ENCODE results near the gene CEP164.

CEP164 gene

DNA sequence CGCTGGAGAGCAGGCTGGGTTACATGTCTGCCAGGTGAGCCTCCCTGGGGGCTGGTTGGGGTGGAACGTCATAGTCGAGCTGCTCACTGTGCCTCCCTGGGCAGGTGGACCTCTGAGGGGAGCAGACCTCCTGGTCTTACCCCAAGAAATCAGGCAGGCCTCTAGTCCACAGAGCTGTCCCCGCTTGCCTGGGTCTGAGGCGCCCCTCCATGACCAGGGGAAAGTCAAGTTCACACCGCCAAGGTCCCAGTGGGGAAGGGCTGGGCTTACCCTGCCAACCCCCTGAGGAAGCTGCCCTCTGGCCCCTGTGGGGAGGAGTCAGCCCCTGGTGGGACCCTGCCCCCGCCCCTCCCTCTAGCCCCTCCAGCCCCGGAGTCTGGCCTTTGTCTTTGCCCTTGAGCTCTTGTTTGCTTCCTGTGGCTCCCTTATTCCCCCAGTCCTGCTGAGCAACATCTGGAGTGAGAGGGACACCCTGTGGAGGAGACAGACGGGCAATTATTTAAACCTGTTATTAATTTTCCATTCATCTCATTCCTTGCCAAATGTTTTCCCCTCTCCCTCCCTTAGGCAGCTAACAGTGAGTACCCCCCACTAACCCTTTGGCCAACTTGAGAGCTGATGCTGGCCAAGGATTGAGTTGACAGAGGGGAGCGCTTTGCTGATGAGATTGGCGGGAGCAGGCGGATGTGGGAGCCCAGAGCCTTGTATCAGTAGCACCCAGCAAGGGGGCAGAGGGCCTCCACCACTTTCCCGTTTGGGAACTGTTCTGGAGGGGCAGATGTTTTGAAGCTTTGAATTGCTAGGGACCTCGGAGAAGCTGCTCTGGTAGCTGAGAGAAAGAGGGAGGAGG lies 83.4 kb downstream of the CEP164 start:
- Histone ChIP-seq H3K36me3 (replicated peaks; ENCODE audit: low read depth, low read length) (peaks cover 14% of the 10 kb centered on the region), H3K27ac (ENCODE audit: low read length) (no peak overlapping the region), H3K4me1 (ENCODE audit: low read length) (no peaks in the 10 kb centered on the region), H4K20me1 (ENCODE audit: insufficient read depth, low read length) (no peaks in the 10 kb centered on the region), H3K79me2 (ENCODE audit: low read length) (no peaks in the 10 kb centered on the region), H3K4me3 (ENCODE audit: low read length) (no peak overlapping the region), H3K9ac (ENCODE audit: low read length) (no peak overlapping the region), H3K9me3 (ENCODE audit: insufficient read depth, low read length) (no peaks in the 10 kb centered on the region), H2AFZ (ENCODE audit: low read depth, low read length) (no peak overlapping the region), H3K27me3 (ENCODE audit: low read depth, low read length) (no peaks in the 10 kb centered on the region), H3K4me2 (ENCODE audit: low read length) (no peak overlapping the region)
- TF ChIP-seq, protein P1, sequence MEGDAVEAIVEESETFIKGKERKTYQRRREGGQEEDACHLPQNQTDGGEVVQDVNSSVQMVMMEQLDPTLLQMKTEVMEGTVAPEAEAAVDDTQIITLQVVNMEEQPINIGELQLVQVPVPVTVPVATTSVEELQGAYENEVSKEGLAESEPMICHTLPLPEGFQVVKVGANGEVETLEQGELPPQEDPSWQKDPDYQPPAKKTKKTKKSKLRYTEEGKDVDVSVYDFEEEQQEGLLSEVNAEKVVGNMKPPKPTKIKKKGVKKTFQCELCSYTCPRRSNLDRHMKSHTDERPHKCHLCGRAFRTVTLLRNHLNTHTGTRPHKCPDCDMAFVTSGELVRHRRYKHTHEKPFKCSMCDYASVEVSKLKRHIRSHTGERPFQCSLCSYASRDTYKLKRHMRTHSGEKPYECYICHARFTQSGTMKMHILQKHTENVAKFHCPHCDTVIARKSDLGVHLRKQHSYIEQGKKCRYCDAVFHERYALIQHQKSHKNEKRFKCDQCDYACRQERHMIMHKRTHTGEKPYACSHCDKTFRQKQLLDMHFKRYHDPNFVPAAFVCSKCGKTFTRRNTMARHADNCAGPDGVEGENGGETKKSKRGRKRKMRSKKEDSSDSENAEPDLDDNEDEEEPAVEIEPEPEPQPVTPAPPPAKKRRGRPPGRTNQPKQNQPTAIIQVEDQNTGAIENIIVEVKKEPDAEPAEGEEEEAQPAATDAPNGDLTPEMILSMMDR (IDR thresholded peaks at IDR 0.05; ENCODE audit: low read depth, low read length) = no peak
- TF ChIP-seq EZH2phosphoT487 (IDR thresholded peaks at IDR 0.05; ENCODE audit: low read depth) = no peak

DNA sequence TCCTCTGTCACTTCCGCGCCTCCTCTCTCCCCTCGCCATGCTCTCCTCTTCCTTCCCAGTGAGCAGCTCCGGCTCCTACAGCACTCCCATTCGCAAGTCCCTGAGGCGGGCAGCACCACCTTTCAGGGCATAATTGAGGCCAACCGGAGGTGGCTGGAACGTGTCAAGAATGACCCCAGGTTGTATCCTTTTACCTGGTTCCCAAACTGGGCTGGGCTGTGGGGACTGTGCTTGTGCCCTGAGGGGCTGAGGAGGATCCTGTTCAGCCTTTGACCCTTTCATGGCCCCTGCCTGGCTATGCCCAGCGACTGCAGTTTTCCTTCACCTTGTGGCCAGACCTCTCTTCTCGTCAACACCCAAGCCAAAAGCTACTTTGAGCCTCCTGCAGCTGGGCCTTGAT lies 84.1 kb downstream of the CEP164 start:
- Histone ChIP-seq H3K9ac (ENCODE audit: low read length) (no peak overlapping the region), H3K36me3 (replicated peaks; ENCODE audit: low read depth, low read length) (peaks cover 11% of the 10 kb centered on the region), H2AFZ (ENCODE audit: low read depth, low read length) (no peak overlapping the region), H3K9me3 (ENCODE audit: insufficient read depth, low read length) (no peaks in the 10 kb centered on the region), H3K4me1 (ENCODE audit: low read length) (no peaks in the 10 kb centered on the region), H3K4me2 (ENCODE audit: low read length) (no peak overlapping the region), H3K27ac (ENCODE audit: low read length) (no peak overlapping the region), H3K4me3 (ENCODE audit: low read length) (no peak overlapping the region), H3K79me2 (ENCODE audit: low read length) (no peaks in the 10 kb centered on the region), H3K27me3 (ENCODE audit: low read depth, low read length) (no peaks in the 10 kb centered on the region), H4K20me1 (ENCODE audit: insufficient read depth, low read length) (no peaks in the 10 kb centered on the region)
- TF ChIP-seq, protein P1 (IDR thresholded peaks at IDR 0.05; ENCODE audit: low read depth, low read length) = no peak
- TF ChIP-seq EZH2phosphoT487 (IDR thresholded peaks at IDR 0.05; ENCODE audit: low read depth) = no peak

DNA sequence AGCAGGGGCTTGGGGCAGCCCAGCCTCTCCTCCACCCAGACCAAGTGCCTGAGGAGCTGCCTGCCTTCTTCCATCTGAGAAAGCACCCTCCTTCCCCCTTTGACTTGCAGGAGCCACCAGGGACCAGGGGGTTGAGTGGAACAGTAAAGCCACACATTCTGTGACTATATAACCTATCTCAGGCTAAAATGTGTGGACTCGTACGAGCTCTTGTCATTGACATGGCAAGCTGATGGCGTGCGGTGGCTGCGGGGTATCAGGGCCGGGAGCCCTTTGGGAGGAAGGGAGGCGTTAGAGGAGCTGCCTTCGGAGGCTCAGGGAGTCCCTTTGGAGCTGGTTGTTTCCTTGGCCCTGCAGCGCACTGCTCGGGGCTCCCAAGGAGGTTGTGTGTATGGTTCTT lies 84.5 kb downstream of the CEP164 start:
- Histone ChIP-seq H3K4me1 (ENCODE audit: low read length) (no peaks in the 10 kb centered on the region), H3K27me3 (ENCODE audit: low read depth, low read length) (no peaks in the 10 kb centered on the region), H3K27ac (ENCODE audit: low read length) (no peak overlapping the region), H2AFZ (ENCODE audit: low read depth, low read length) (no peak overlapping the region), H4K20me1 (ENCODE audit: insufficient read depth, low read length) (no peaks in the 10 kb centered on the region), H3K36me3 (replicated peaks; ENCODE audit: low read depth, low read length) (peaks cover 11% of the 10 kb centered on the region), H3K4me2 (ENCODE audit: low read length) (no peak overlapping the region), H3K79me2 (ENCODE audit: low read length) (no peaks in the 10 kb centered on the region), H3K9ac (ENCODE audit: low read length) (no peak overlapping the region), H3K4me3 (ENCODE audit: low read length) (no peak overlapping the region), H3K9me3 (ENCODE audit: insufficient read depth, low read length) (no peaks in the 10 kb centered on the region)
- TF ChIP-seq, protein P1 (IDR thresholded peaks at IDR 0.05; ENCODE audit: low read depth, low read length) = no peak
- TF ChIP-seq EZH2phosphoT487 (IDR thresholded peaks at IDR 0.05; ENCODE audit: low read depth) = no peak

DNA sequence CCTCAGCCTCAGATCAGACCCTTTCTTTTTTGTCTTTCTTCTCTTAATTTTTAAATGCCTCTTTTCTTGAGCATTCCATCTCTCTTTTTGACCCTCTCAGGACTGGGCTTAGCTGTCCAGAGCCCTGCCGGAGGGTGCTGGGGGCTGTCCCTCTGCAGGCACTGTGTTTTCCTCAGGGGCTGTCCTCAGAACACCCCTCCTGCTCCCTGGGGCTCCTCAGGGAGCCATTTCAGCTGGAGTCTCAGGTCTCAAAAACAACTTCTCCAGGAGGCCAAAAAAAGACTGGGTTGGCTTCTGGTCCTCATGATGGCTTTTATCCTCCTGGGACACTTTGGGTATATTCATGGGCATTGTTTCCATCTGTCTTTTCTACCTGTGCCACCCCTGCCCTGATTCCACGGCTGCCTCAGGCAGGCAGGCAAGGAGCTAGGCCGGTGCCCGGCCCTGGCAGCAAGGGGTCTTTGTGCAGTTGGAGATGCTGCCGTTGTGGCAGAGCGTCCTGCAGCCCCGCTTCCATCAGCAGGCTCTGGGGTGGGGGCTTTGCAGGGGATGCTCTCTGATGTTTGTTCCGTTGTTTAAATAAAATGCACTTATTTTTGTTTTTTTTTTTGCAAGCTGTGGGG lies 85.1 kb downstream of the CEP164 start:
- no peak overlapping the region for H3K4me2 ChIP-seq (ENCODE audit: low read length)
- H3K27me3 ChIP-seq (ENCODE audit: low read depth, low read length) = no peaks in the 10 kb centered on the region
- peaks cover 9% of the 10 kb centered on the region for H3K36me3 ChIP-seq (replicated peaks; ENCODE audit: low read depth, low read length)
- no peak overlapping the region for H3K9ac ChIP-seq (ENCODE audit: low read length)
- no peaks in the 10 kb centered on the region for H3K79me2 ChIP-seq (ENCODE audit: low read length)
- no peak overlapping the region for H3K27ac ChIP-seq (ENCODE audit: low read length)
- H3K9me3 ChIP-seq (ENCODE audit: insufficient read depth, low read length) = no peaks in the 10 kb centered on the region
- H3K4me1 ChIP-seq (ENCODE audit: low read length) = no peaks in the 10 kb centered on the region
- H4K20me1 ChIP-seq (ENCODE audit: insufficient read depth, low read length) = no peaks in the 10 kb centered on the region
- no peak overlapping the region for H2AFZ ChIP-seq (ENCODE audit: low read depth, low read length)
- TF ChIP-seq EZH2phosphoT487 (IDR thresholded peaks at IDR 0.05; ENCODE audit: low read depth) = no peak
- TF ChIP-seq, protein P1 (IDR thresholded peaks at IDR 0.05; ENCODE audit: low read depth, low read length) = no peak
- H3K4me3 ChIP-seq (ENCODE audit: low read length) = no peak overlapping the region

Measured in OCI-LY3 (cell line).